Liver (tissue), 3 donors: ENCODE measurements around the gene MED14.

Source experiments
- ATF3 ChIP-seq: IDR thresholded peaks from 2 replicates; pipeline ENCODE4 v1.6.1; 2016; ENCODE audit warnings: antibody characterized with exemption
- CTCF ChIP-seq: fragments of 150-350 bp; IDR thresholded peaks from 2 replicates; pipeline ENCODE4 v1.5.1; 2017; ENCODE audit warnings: improper control_type of control experiment, low read depth, low read length; ENCODE audit not compliant: missing input control
- GABPA ChIP-seq, 2 donors: IDR thresholded peaks in 1 of 2; conservative IDR thresholded peaks in 1 of 2; 2 replicates each; pipeline ENCODE4 v1.6.1; 2016; ENCODE audit warnings: antibody characterized with exemption in 2 of 2, mild to moderate bottlenecking in 1 of 2, moderate library complexity in 1 of 2
- TAF1 ChIP-seq: conservative IDR thresholded peaks from 2 replicates; pipeline ENCODE4 v1.6.1; 2016; ENCODE audit warnings: antibody characterized with exemption, mild to moderate bottlenecking
- donor health status: healthy.
- donor health status: healthy.

- TF ChIP-seq CTCF (no peak), GABPA (IDR thresholded peaks at IDR 0.05 in 1 of 2, conservative IDR thresholded peaks at IDR 0.05 in 1 of 2) (no peak), ATF3 (no peak), TAF1 (no peak)
Measured at GRCh38 chrX:40687169-40687568, 48.2 kb downstream of the MED14 start.
